Mesodermal cell (in vitro differentiated cells): ENCODE results near the gene AIF1.

Source experiments
- H3K27ac ChIP-seq: 2 replicates; pipeline ENCODE4 v1.7.0; 2013; ENCODE audit warnings: mild to moderate bottlenecking, low read depth, low read length, moderate library complexity; ENCODE audit not compliant: severe bottlenecking
- H3K36me3 ChIP-seq: 2 replicates; pipeline ENCODE4 v1.7.1; 2013; ENCODE audit warnings: mild to moderate bottlenecking, low read length, moderate library complexity; ENCODE audit not compliant: control insufficient read depth, insufficient read depth
- H3K4me1 ChIP-seq: one replicate; pipeline ENCODE4 v1.7.1; 2013; ENCODE audit warnings: mild to moderate bottlenecking, low read length; ENCODE audit not compliant: insufficient read depth, control insufficient read depth, poor library complexity, severe bottlenecking
- H3K4me3 ChIP-seq: 2 replicates; pipeline ENCODE4 v1.7.0; 2013; ENCODE audit warnings: low read length, control low read depth, mild to moderate bottlenecking; ENCODE audit not compliant: insufficient read depth, poor library complexity, severe bottlenecking; ENCODE audit errors: extremely low read depth
- H3K9me3 ChIP-seq: 2 replicates; pipeline ENCODE4 v1.7.1; 2013; ENCODE audit warnings: mild to moderate bottlenecking, low read length, moderate library complexity; ENCODE audit not compliant: control insufficient read depth
- WGBS, 2 experiments: methylation state at CpG; one replicate each; pipeline ENCODE4 v1.1.5; 2013; ENCODE audit warnings: missing lambda C conversion rate in 2 of 2; ENCODE audit not compliant: insufficient coverage in 2 of 2; 5-methylcytosine and 5-hydroxymethylcytosine counted together

The AIF1 gene

DNA sequence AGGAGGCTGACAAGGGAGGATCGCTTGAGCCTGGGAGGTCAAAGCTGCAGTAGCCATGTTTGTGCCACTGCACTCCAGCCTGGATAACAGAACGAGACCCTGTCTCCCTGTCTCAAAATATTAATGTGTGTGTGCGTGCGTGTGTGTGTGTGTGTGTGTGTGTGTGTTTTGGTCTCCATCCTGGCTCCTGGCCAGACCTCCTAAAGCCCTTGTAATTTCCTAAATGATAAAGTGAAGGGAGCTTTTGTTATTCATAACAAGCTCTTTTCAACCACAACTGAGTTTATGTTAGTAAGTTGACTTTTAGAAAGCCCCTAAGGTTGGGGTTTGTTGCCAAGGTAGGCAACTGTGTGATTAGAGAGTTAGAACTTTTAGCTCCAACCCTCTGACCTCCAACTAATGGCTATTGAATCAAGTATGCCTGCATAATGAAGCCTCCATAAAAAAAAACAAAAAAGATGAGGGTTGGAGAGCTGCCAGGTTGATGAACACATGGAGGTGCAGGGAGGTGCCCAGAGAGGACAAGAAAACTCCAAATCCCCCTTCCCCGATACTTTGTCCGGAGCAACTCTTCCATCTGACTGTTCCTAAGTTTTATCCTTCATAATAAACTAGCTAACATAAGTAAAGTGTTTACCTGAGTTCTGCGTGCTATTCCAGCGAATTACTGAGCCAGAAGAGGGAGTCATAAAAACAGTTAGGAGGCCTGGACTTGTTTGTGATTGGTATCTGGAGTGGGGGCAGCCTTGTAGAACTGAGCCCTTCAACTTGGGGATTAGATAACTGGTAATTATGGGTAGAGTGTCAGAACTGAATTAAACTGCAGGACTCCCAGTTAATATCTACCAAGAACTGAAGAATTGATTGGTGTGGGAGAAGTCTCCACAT is 5.3 kb upstream of the AIF1 start:
- Histone ChIP-seq H3K4me3 (no peak overlapping the region), H3K4me1 (no peaks in the 10 kb centered on the region), H3K27ac (no peak overlapping the region), H3K9me3 (no peaks in the 10 kb centered on the region), H3K36me3 (no peaks in the 10 kb centered on the region)
- 93% methylated on average over 2 to 5 of the region's 8 CpGs for WGBS, 2 experiments

DNA sequence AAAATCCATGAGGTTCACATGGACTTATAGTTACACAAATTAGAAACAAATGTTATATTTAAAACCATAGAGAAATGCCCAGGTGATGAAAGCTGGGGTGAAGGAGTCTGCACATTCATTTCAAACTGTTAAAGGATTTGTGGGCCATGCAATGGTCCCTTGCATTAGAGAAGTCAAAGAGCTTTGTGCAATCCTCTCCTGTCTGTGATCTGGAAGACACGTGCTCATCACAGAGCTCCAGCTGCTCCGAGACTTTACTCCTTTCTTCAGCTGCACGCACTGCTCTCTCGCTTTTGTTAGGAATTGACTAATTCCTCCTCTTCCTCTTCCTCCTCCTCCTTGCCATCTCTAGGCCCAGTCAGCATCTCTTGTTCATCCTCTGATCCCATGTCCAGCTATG is 4.1 kb upstream of the AIF1 start:
- H3K4me3 ChIP-seq = no peak overlapping the region
- H3K36me3 ChIP-seq = no peaks in the 10 kb centered on the region
- no peak overlapping the region for H3K27ac ChIP-seq
- no peaks in the 10 kb centered on the region for H3K4me1 ChIP-seq
- H3K9me3 ChIP-seq = no peaks in the 10 kb centered on the region
- WGBS, 2 experiments = 95 to 96% methylated on average over 4 of the region's 4 CpGs

DNA sequence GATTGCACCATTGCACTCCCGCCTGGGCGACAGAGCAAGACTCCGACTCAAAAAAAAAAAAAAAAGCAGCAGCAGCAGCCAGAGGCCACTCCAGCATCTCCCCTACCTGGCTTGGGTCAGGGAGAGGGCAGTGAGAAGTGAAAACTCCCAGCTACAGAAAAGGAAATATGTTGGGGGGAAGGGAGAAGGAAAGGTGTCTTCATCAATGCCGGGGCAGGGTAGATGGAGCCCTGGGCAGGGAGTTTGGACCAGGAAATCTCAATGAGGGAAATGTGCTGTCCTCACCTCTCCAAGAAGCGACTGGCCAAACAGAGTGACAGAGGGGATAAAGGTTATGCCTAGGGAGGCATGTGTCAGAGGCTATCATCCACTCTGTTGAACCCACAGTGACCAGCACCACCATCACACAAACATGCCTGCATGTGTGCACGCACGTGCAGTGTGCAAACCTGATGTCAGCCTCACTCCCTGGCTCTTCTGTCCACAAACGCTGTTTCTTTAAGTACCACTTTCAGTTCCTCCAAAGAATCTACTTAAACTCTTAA is 887 bp upstream of the AIF1 start:
- no peaks in the 10 kb centered on the region for H3K4me1 ChIP-seq
- WGBS, 2 experiments = 97 to 100% methylated on average over 4 to 6 of the region's 8 CpGs
- H3K36me3 ChIP-seq = no peaks in the 10 kb centered on the region
- H3K4me3 ChIP-seq = no peak overlapping the region
- no peak overlapping the region for H3K27ac ChIP-seq
- H3K9me3 ChIP-seq = no peaks in the 10 kb centered on the region

DNA sequence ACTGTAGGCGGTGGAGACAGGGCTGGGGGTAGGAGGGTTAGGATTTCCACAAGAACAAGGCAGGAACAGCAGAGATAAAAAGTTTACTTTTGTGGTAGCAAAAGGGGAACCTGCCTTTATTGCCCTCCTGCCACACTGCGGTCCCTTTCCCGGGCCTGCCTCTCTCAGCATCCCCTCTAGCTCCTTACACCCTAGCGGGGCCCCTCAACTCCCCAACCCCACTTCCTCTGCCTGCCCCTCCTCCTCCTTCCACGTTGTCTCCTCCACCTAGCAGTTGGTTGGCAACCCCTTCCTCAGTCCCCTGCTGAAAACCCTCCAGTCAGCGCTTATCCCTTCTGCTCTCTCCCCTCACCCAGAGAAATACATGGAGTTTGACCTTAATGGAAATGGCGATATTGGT is 714 bp downstream of the AIF1 start:
- Histone ChIP-seq H3K4me1 (no peaks in the 10 kb centered on the region), H3K36me3 (no peaks in the 10 kb centered on the region), H3K4me3 (no peak overlapping the region), H3K9me3 (no peaks in the 10 kb centered on the region), H3K27ac (no peak overlapping the region)
- WGBS, 2 experiments = 66 to 76% methylated on average over 5 to 6 of the region's 7 CpGs

DNA sequence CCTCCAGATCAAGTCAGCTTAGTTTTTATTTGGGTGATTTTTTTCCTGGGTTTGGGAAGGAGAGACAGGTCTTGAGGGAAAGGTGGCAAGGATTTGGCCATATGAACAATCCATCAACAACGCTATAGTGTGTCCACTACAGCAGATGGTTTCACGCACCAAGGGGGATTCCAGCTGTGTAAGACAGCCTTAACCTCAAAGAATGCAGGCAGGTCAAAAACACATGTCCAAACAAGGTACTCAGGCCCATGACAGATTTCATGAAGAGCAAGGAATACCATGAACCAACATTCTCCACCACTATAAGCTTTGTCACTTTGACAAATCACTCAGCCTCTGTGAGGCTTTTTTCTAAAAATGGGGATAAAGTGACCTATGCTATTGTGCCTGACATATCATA is 2.0 kb downstream of the AIF1 start:
- H3K4me1 ChIP-seq = peaks cover 3% of the 10 kb centered on the region
- no peak overlapping the region for H3K27ac ChIP-seq
- H3K9me3 ChIP-seq = no peaks in the 10 kb centered on the region
- 80 to 100% methylated on average over 1 to 2 of the region's 2 CpGs for WGBS, 2 experiments
- peaks cover 3% of the 10 kb centered on the region for H3K36me3 ChIP-seq
- H3K4me3 ChIP-seq = no peak overlapping the region

DNA sequence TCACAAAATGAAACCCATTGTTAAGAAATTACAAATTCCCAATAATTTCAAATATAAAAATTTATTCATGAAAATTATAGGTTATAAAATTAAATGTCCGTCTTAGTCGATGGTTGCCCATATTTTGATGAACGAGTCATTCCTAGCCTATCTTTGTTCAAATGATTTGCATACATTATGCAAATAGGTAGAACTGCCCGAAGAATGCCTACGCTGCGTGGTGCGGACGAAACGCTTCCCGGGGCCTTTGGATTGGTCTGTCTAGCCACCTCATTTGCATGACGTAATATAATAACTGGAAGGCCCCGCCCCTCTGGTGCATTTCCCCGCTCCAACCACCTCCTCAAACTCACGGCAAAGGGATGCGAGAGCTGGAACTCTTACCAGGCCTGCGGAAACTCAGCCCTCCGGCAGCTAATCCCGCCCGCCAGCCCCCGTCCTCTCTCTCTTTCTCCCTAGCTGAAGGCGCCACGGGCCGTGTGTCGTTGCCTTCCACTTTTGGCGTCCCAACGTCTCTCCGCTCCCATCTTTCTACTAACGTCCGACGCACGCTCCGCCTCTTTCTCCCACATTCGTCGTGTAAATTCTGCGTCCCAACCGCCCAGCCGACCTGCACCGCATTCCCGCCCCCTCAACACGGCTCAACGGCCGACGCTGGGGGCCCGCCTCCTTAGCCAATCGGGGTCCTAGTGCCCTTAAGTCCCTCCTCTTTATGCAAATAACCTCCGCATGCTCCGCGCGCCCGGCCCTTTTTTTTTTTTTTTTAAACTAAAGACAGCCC is 5.0 kb downstream of the AIF1 start:
- Histone ChIP-seq H3K4me1 (peaks cover 13% of the 10 kb centered on the region), H3K27ac (peak overlapping the region; percentile 99)
- WGBS, 2 experiments = 0 to 1% methylated on average over 40 of the region's 50 CpGs

DNA sequence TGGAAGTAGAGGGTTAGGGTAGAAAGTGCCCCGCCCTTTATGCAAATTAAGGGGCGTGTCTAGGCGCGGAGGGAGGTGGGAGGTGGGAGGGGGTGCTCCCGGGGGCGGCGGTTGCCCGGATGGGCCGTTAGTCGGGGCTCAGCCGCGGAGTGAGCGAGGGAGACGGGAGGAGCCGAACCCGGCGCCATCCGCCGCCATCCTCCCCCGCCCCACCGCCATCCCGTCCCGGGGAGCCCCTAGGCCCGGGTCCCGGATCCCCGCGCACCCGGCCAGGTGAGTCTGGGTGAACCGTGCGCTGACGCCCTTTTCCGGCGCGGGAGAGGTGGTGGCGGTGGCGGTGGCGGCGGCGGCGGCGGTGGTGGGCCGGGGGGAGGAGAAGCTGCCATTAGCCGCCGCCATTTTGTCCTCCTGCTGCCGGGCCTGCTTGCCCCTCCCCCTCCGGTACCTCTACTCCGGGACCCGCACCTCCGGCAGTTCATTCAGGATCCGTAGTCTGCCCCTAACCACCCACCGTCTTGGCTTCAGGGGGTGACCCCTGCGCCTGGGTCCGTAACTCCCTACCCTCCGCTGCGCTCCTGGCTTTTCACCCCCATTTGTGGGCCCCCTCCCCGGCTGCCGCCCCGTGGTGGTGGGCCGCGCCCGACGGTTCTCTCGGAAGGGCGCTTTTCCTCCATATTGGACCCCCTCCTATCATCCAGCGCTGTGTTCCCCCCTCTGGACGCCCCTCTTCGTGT is 5.7 kb downstream of the AIF1 start, which contains the start of gene PRRC2A:
PRRC2A (plus strand) TSS at position 130 of the 734 bp plus-strand sequence. CDS start 2,075 bp downstream, outside the sequence.
- H3K27ac ChIP-seq = peak within 1 kb of the TSS; percentile 99
- H3K36me3 ChIP-seq = peaks cover 40% of the 10 kb centered on the region
- H3K9me3 ChIP-seq = no peaks in the 10 kb centered on the region
- H3K4me1 ChIP-seq = peaks cover 13% of the 10 kb centered on the region
- peak within 1 kb of the TSS; percentile 90 for H3K4me3 ChIP-seq
- WGBS, 2 experiments = 0% methylated on average over 18 to 31 of the region's 67 CpGs

More for the DNA sequence above, 5.0 kb downstream of the AIF1 start:
- Histone ChIP-seq H3K4me3 (peak overlapping the region; percentile 90), H3K36me3 (peaks cover 32% of the 10 kb centered on the region), H3K9me3 (no peaks in the 10 kb centered on the region)

DNA sequence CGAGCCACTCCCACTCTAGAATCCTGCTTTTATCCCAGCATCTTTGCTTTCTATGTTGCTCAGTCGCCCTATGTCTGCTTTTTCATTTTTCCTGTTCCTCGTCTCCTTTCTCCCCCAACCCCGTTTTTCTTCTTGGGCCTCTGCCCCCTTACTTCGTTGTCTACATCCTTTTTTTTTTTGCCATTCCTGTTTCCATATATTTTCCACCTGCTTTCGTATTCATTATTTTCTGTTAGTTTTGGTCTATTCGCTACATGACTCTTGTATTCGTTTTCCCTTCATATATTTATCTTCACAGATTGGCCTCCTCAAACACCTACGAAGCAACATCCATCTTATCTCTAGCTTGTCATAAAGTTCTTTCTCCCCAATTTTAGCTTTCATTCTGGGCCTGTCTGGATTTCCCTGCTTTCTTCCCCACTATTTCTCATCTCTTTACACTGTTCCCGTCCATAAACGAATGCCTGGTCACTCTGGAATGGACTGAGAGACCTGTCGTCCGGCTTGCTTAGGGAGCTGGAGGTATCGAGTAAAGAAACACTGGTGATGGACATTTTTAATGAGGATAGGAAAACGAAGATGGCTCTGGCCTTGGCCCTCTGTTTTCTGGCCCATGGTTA is 6.4 kb downstream of the AIF1 start:
- Histone ChIP-seq H3K36me3 (peaks cover 47% of the 10 kb centered on the region), H3K9me3 (no peaks in the 10 kb centered on the region), H3K4me1 (peaks cover 13% of the 10 kb centered on the region), H3K4me3 (peak overlapping the region; percentile 90), H3K27ac (peak overlapping the region; percentile 99)
- 2 to 6% methylated on average over 11 to 14 of the region's 15 CpGs for WGBS, 2 experiments

DNA sequence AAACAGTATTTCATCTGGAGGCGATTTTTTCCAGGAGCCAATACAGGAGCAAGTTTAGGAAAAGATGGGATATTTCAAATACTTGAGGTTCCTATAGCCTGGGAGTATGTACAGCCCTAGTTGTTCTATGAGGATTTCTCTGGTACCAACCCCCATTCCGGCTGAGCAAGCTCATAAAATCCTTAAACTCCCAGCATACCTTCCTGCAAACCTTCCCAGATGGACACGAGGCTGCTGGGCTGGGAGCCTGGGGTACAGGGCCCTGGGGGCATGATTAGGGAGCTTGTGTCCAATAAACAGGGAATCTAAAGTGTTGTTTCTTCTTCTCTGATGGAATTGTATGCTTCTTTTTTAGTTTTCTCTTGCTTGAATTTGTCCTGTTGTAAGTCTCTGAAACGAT is 7.0 kb downstream of the AIF1 start:
- Histone ChIP-seq H3K27ac (no peak overlapping the region), H3K4me1 (peaks cover 13% of the 10 kb centered on the region), H3K9me3 (no peaks in the 10 kb centered on the region), H3K36me3 (peaks cover 52% of the 10 kb centered on the region), H3K4me3 (peak overlapping the region; percentile 90)
- 63 to 64% methylated on average over 1 to 2 of the region's 4 CpGs for WGBS, 2 experiments

DNA sequence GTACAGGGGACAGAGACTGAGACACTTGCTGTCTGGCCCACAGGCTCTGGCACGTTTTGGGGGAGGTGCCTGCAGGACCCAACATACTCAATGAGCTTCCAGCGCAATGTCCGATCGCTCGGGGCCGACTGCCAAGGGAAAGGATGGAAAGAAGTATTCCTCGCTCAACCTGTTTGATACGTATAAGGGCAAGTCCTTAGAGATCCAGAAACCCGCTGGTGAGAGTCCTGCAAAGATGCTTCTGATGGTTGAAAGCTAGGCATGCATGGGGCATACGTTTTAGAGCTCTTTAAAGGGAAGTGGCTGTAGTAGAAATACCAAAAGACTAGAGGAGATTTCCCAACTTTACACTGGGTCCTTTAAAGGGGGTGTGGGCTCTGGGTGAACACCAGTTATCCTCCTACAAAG is 7.7 kb downstream of the AIF1 start:
- no peak overlapping the region for H3K27ac ChIP-seq
- H3K9me3 ChIP-seq = no peaks in the 10 kb centered on the region
- H3K4me3 ChIP-seq = peak overlapping the region; percentile 90
- peaks cover 13% of the 10 kb centered on the region for H3K4me1 ChIP-seq
- H3K36me3 ChIP-seq = peaks cover 59% of the 10 kb centered on the region
- WGBS, 2 experiments = 93 to 94% methylated on average over 10 of the region's 10 CpGs
